GM12878 (cell line): ENCODE measurements around the gene CACNA1E. TPM values are rescaled to one million over a fixed set of nuclear protein-coding genes. Genes with fewer than 3 reads are reported as not detected.

Source experiments
- ATF7 ChIP-seq: fragments of 450-650 bp; IDR thresholded peaks from 2 replicates; pipeline ENCODE4 v1.6.1; 2016; ENCODE audit warnings: low read depth, mild to moderate bottlenecking
- BACH1 ChIP-seq: fragments of 450-650 bp; IDR thresholded peaks from 2 replicates; pipeline ENCODE4 v1.6.1; 2017; ENCODE audit warnings: mild to moderate bottlenecking, borderline replicate concordance
- BMI1 ChIP-seq: fragments of 450-650 bp; IDR thresholded peaks from 2 replicates; pipeline ENCODE4 v1.6.1; 2016; ENCODE audit warnings: mild to moderate bottlenecking, moderate library complexity, borderline replicate concordance
- CBFB ChIP-seq: IDR thresholded peaks from 2 replicates; pipeline ENCODE4 v1.6.1; 2016; ENCODE audit warnings: antibody characterized with exemption, low read depth
- ESRRA ChIP-seq: IDR thresholded peaks from 2 replicates; pipeline ENCODE4 v1.6.1; 2012; ENCODE audit warnings: mild to moderate bottlenecking, low read length, improper control_type of control experiment
- ETV6 ChIP-seq, 2 experiments: fragments of 450-650 bp in 1 of 2; IDR thresholded peaks in 1 of 2; conservative IDR thresholded peaks in 1 of 2; 2 replicates each; pipeline ENCODE4 v1.6.1; 2014; ENCODE audit warnings: antibody characterized with exemption in 1 of 2, borderline replicate concordance in 1 of 2, low read depth in 1 of 2, mild to moderate bottlenecking in 1 of 2, moderate library complexity in 1 of 2
- HDGF ChIP-seq: fragments of 450-650 bp; IDR thresholded peaks from 2 replicates; pipeline ENCODE4 v1.6.1; 2016; ENCODE audit warnings: antibody characterized with exemption
- IKZF2 ChIP-seq, 2 experiments: fragments of 450-650 bp; IDR thresholded peaks; 2 replicates each; pipeline ENCODE4 v1.6.1; 2017; ENCODE audit warnings: mild to moderate bottlenecking in 2 of 2, moderate library complexity in 2 of 2
- JUND ChIP-seq: IDR thresholded peaks from 2 replicates; pipeline ENCODE4 v1.6.1; 2012; ENCODE audit warnings: low read depth, mild to moderate bottlenecking, low read length, improper control_type of control experiment, moderate library complexity
- MTA3 ChIP-seq: IDR thresholded peaks from 2 replicates; pipeline ENCODE4 v1.6.1; 2012; ENCODE audit warnings: low read length, inconsistent platforms, borderline replicate concordance
- NFYB ChIP-seq: IDR thresholded peaks from 2 replicates; pipeline ENCODE4 v1.6.1; 2011; ENCODE audit warnings: low read depth, mild to moderate bottlenecking, low read length, improper control_type of control experiment, moderate library complexity; ENCODE audit not compliant: insufficient read depth
- POLR2A ChIP-seq: IDR thresholded peaks from 2 replicates; pipeline ENCODE4 v1.6.1; 2011; ENCODE audit warnings: low read depth, mild to moderate bottlenecking, low read length
- POLR2AphosphoS5 ChIP-seq: IDR thresholded peaks from 2 replicates; pipeline ENCODE4 v1.6.1; 2011; ENCODE audit warnings: mild to moderate bottlenecking, low read length, inconsistent platforms
- RAD51 ChIP-seq: fragments of 450-650 bp; IDR thresholded peaks from 2 replicates; pipeline ENCODE4 v1.6.1; 2016; ENCODE audit warnings: moderate library complexity, mild to moderate bottlenecking, inconsistent platforms
- RELA ChIP-seq: fragments of 450-650 bp; IDR thresholded peaks from 2 replicates; pipeline ENCODE4 v1.8.0; 2014; ENCODE audit warnings: borderline replicate concordance; ENCODE audit not compliant: partially characterized antibody
- RFX5 ChIP-seq: IDR thresholded peaks from 2 replicates; pipeline ENCODE4 v1.6.1; 2011; ENCODE audit warnings: low read depth, low read length, improper control_type of control experiment
- SREBF1 ChIP-seq: IDR thresholded peaks from 2 replicates; pipeline ENCODE4 v1.6.1; 2012; ENCODE audit warnings: mild to moderate bottlenecking, low read length
- SRF ChIP-seq, 2 experiments: IDR thresholded peaks; 2 replicates each; pipeline ENCODE4 v1.6.1; 2011; ENCODE audit warnings: low read depth in 2 of 2, low read length in 2 of 2, mild to moderate bottlenecking in 1 of 2, moderate library complexity in 1 of 2
- YY1 ChIP-seq: IDR thresholded peaks from 2 replicates; pipeline ENCODE4 v1.6.1; 2011; ENCODE audit warnings: low read depth, mild to moderate bottlenecking, low read length
- ZNF274 ChIP-seq: IDR thresholded peaks from one replicate; pipeline ENCODE4 v1.8.0; 2011; ENCODE audit not compliant: insufficient read length, insufficient read depth
- ZNF622 ChIP-seq: fragments of 450-650 bp; IDR thresholded peaks from 2 replicates; pipeline ENCODE4 v1.6.1; 2017; ENCODE audit warnings: mild to moderate bottlenecking, inconsistent platforms
- polyA plus RNA-seq, 11 experiments: library from polyadenylated mRNA; depleted of rRNA in 4 of 11; unstranded in 6 of 11; stranded (reverse) in 5 of 11; fragments of >200 nt; fragmentation: Nextera tagmentation in 4 of 11; fragmentation: Illumina TruSeq in 1 of 11; extraction: Ambion mirVana in 4 of 11; extraction: Trizol in 1 of 11; gene quantifications; 1 replicate in 1 of 11; 2 replicates in 10 of 11; pipeline versions ENCODE4 v1.2.1 to v1.2.3, GENCODE V29; 2011 to 2016; ENCODE audit warnings: inconsistent platforms in 2 of 11, missing spikeins in 2 of 11, low read depth in 1 of 11
- total RNA-seq, 4 experiments: library from RNA; depleted of rRNA in 3 of 4; stranded (reverse); fragments of >200 nt in 3 of 4; fragmentation: Illumina TruSeq in 1 of 4; extraction: Trizol in 1 of 4; gene quantifications; 2 replicates each; pipeline versions ENCODE4 v1.2.1 to v1.2.3, GENCODE V29; 2013 to 2021
- TF ChIP-seq, protein P1 (sequence below): fragments of 450-650 bp; IDR thresholded peaks from 2 replicates; pipeline ENCODE4 v1.6.1; 2017; ENCODE audit warnings: antibody characterized with exemption, mild to moderate bottlenecking, moderate library complexity
- TF ChIP-seq, protein P2 (sequence below): fragments of 450-650 bp; IDR thresholded peaks from 2 replicates; pipeline ENCODE4 v1.6.1; 2014; ENCODE audit warnings: mild to moderate bottlenecking
- TF ChIP-seq, protein P3 (sequence below): IDR thresholded peaks from 2 replicates; pipeline ENCODE4 v1.6.1; 2011; ENCODE audit warnings: borderline replicate concordance, low read depth, mild to moderate bottlenecking, moderate library complexity, mixed read lengths, low read length; ENCODE audit not compliant: insufficient read depth; ENCODE audit errors: extremely low read length
- TF ChIP-seq, protein P4 (sequence below): fragments of 450-650 bp; formaldehyde crosslinking; IDR thresholded peaks from 2 replicates; pipeline ENCODE4 v1.4.0; 2020; ENCODE audit warnings: mild to moderate bottlenecking, moderate library complexity

CACNA1E gene
- total and polyA plus RNA-seq, 10 of the 15 experiments (the other 5 are each of a cell fraction or from before 2014, with no cell fraction given) = 0.57 to 22.0 (median 8.5) TPM

DNA sequence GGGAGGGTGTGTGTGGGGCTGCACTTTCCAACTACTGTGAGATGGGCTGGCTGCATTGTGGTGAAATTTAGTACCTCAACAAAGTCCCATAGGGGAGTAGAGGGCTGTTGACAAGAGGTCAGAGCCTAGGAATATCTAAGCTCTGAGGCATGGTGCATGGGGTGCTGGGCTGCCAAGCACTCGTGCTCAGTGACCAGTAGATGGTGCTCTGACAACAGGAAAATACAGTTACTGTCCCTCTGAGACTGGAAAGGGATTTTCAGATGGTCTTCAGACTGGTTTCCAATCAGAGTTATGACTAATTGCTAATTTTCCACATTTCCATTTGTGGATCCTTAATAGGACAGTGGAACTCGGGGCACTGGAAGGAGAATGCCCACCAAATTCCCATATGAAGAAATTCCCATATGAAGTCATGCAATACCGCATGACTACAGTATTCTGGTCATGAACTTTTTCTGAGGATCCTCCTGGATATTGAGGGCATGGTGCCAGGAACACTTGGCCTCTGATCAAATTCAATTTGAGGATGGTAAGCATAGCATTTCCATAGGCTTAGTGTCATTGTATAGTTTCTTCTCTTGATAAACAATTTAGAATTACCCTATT lies 4.1 kb upstream of the CACNA1E start (continued):
- TF ChIP-seq, protein P1, sequence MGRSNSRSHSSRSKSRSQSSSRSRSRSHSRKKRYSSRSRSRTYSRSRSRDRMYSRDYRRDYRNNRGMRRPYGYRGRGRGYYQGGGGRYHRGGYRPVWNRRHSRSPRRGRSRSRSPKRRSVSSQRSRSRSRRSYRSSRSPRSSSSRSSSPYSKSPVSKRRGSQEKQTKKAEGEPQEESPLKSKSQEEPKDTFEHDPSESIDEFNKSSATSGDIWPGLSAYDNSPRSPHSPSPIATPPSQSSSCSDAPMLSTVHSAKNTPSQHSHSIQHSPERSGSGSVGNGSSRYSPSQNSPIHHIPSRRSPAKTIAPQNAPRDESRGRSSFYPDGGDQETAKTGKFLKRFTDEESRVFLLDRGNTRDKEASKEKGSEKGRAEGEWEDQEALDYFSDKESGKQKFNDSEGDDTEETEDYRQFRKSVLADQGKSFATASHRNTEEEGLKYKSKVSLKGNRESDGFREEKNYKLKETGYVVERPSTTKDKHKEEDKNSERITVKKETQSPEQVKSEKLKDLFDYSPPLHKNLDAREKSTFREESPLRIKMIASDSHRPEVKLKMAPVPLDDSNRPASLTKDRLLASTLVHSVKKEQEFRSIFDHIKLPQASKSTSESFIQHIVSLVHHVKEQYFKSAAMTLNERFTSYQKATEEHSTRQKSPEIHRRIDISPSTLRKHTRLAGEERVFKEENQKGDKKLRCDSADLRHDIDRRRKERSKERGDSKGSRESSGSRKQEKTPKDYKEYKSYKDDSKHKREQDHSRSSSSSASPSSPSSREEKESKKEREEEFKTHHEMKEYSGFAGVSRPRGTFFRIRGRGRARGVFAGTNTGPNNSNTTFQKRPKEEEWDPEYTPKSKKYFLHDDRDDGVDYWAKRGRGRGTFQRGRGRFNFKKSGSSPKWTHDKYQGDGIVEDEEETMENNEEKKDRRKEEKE = no peak
- TF ChIP-seq SRF (IDR thresholded peaks at IDR 0.05; ENCODE audit: low read depth in 2 of 2, low read length in 2 of 2) (no peak), ATF7 (0 out of 2 replicates have a peak, but pooled peaks have one; percentile 13), POLR2AphosphoS5 (no peak), RFX5 (no peak), MTA3 (no peak), CBFB (no peak), RAD51 (no peak), ESRRA (no peak), ZNF274 (no peak), ZNF622 (no peak), RELA (peak; percentile 11), ETV6 (conservative IDR thresholded peaks at IDR 0.05 in 1 of 2, IDR thresholded peaks at IDR 0.05 in 1 of 2; ENCODE audit: borderline replicate concordance in 1 of 2, low read depth in 1 of 2) (no peak), JUND (no peak), HDGF (no peak), SREBF1 (no peak), POLR2A (no peak), NFYB (no peak), YY1 (peak; percentile 71), BACH1 (no peak), BMI1 (no peak), IKZF2 (IDR thresholded peaks at IDR 0.05) (peak; percentile 37 to 63; a peak in 3 of 4 replicates)
- TF ChIP-seq, protein P2, sequence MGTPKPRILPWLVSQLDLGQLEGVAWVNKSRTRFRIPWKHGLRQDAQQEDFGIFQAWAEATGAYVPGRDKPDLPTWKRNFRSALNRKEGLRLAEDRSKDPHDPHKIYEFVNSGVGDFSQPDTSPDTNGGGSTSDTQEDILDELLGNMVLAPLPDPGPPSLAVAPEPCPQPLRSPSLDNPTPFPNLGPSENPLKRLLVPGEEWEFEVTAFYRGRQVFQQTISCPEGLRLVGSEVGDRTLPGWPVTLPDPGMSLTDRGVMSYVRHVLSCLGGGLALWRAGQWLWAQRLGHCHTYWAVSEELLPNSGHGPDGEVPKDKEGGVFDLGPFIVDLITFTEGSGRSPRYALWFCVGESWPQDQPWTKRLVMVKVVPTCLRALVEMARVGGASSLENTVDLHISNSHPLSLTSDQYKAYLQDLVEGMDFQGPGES = no peak
- TF ChIP-seq, protein P3, sequence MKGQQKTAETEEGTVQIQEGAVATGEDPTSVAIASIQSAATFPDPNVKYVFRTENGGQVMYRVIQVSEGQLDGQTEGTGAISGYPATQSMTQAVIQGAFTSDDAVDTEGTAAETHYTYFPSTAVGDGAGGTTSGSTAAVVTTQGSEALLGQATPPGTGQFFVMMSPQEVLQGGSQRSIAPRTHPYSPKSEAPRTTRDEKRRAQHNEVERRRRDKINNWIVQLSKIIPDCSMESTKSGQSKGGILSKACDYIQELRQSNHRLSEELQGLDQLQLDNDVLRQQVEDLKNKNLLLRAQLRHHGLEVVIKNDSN = no peak
- TF ChIP-seq, protein P4, sequence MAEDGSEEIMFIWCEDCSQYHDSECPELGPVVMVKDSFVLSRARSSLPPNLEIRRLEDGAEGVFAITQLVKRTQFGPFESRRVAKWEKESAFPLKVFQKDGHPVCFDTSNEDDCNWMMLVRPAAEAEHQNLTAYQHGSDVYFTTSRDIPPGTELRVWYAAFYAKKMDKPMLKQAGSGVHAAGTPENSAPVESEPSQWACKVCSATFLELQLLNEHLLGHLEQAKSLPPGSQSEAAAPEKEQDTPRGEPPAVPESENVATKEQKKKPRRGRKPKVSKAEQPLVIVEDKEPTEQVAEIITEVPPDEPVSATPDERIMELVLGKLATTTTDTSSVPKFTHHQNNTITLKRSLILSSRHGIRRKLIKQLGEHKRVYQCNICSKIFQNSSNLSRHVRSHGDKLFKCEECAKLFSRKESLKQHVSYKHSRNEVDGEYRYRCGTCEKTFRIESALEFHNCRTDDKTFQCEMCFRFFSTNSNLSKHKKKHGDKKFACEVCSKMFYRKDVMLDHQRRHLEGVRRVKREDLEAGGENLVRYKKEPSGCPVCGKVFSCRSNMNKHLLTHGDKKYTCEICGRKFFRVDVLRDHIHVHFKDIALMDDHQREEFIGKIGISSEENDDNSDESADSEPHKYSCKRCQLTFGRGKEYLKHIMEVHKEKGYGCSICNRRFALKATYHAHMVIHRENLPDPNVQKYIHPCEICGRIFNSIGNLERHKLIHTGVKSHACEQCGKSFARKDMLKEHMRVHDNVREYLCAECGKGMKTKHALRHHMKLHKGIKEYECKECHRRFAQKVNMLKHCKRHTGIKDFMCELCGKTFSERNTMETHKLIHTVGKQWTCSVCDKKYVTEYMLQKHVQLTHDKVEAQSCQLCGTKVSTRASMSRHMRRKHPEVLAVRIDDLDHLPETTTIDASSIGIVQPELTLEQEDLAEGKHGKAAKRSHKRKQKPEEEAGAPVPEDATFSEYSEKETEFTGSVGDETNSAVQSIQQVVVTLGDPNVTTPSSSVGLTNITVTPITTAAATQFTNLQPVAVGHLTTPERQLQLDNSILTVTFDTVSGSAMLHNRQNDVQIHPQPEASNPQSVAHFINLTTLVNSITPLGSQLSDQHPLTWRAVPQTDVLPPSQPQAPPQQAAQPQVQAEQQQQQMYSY (CRISPR knock-in tag) = no peak
